ENCODE results near the gene ZNF385B.

DNA sequence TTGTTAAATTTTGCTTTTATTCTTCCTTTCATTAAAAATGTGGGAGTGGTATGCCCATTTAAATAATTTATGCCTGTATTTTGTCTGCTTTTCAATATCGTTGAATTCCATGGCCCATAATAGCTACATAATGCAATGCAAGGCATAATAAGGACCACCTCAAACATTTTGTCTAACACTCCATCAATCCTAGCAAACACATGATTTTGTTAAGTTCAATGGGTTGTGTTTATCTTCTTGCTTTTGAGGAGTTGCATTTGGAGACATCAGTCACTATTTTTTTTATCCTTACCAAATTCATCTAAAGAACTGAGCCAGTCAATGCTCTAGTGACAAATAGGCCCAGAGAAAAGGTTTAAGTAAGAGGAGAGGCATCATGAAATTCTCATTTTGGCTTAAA is 145.5 kb downstream of the ZNF385B start:
- TF ChIP-seq, protein P1, sequence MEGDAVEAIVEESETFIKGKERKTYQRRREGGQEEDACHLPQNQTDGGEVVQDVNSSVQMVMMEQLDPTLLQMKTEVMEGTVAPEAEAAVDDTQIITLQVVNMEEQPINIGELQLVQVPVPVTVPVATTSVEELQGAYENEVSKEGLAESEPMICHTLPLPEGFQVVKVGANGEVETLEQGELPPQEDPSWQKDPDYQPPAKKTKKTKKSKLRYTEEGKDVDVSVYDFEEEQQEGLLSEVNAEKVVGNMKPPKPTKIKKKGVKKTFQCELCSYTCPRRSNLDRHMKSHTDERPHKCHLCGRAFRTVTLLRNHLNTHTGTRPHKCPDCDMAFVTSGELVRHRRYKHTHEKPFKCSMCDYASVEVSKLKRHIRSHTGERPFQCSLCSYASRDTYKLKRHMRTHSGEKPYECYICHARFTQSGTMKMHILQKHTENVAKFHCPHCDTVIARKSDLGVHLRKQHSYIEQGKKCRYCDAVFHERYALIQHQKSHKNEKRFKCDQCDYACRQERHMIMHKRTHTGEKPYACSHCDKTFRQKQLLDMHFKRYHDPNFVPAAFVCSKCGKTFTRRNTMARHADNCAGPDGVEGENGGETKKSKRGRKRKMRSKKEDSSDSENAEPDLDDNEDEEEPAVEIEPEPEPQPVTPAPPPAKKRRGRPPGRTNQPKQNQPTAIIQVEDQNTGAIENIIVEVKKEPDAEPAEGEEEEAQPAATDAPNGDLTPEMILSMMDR (IDR thresholded peaks at IDR 0.05): no peak
- TF ChIP-seq POLR2A (IDR thresholded peaks at IDR 0.05): no peak

All from heart left ventricle (tissue), 13 donors.